HG02759 (cell line): Measurements from ENCODE around the gene ATF6B.
"Not testable (repeated sequence)": the region's sequence is repeated elsewhere in the genome, so short reads cannot be mapped to it uniquely, and the experiment has no call there.

Experiments
- ATAC-seq: cut with Tn5 transposase; IDR thresholded peaks from one replicate; pipeline ENCODE4 v1.9.1; 2021; ENCODE audit warnings: mild to moderate bottlenecking, moderate library complexity; ENCODE audit not compliant: unreplicated experiment

The ATF6B gene

GRCh38 chr6:32083812-32084768, 44.0 kb downstream of the ATF6B start:
- ATAC-seq, result no peak

- ATAC-seq, result no peak
These were observed 45.1 kb downstream of the ATF6B start for GRCh38 chr6:32082935-32083334.

GRCh38 chr6:32082478-32082877, 45.6 kb downstream of the ATF6B start:
- ATAC-seq, result no peak

GRCh38 chr6:32081168-32081990, 46.7 kb downstream of the ATF6B start:
- no peak for ATAC-seq

- ATAC-seq, result no peak
These were observed 48.3 kb downstream of the ATF6B start for GRCh38 chr6:32079566-32080290.

- no peak for ATAC-seq
These were observed 51.7 kb downstream of the ATF6B start for GRCh38 chr6:32076321-32076809.

GRCh38 chr6:32075781-32076180, 52.3 kb downstream of the ATF6B start:
- no peak for ATAC-seq

GRCh38 chr6:32074996-32075532, 53.0 kb downstream of the ATF6B start:
- ATAC-seq, result no peak

GRCh38 chr6:32073613-32074012, 54.4 kb downstream of the ATF6B start:
- no peak for ATAC-seq

- no peak for ATAC-seq
These were observed 54.9 kb downstream of the ATF6B start for GRCh38 chr6:32073101-32073500.

GRCh38 chr6:32070814-32071543, 57.1 kb downstream of the ATF6B start:
- no peak for ATAC-seq

GRCh38 chr6:32069878-32070515, 58.0 kb downstream of the ATF6B start:
- ATAC-seq, result no peak

- no peak for ATAC-seq
These were observed 58.6 kb downstream of the ATF6B start for GRCh38 chr6:32069460-32069859.

GRCh38 chr6:32068867-32069266, 59.2 kb downstream of the ATF6B start:
- no peak for ATAC-seq

- ATAC-seq, result not testable (repeated sequence)
These were observed 59.7 kb downstream of the ATF6B start for GRCh38 chr6:32068315-32068714.

- not testable (repeated sequence) for ATAC-seq
These were observed 60.5 kb downstream of the ATF6B start for GRCh38 chr6:32067521-32067920.
